NCI-H146 (cell line): Measurements from ENCODE around the gene HNRNPH2.

Source experiments
- DNase-seq: peaks from one replicate; lab custom pipeline; 2025; lab: John Stamatoyannopoulos, UW

Gene HNRNPH2

GRCh38 chrX:101407748-101408531, at the start of gene HNRNPH2, which contains the start of gene GLA:
Gene HNRNPH2, plus strand, starts transcription at chrX:101408222. Its CDS starts 3,767 bp downstream, at chrX:101411989.
Gene GLA, minus strand, starts transcription at chrX:101407925. Its CDS starts 22 bp downstream, at chrX:101407903.
- peak; percentile 98 for DNase-seq

- no peak for DNase-seq
Observed at GRCh38 chrX:101359966-101360365, 48.1 kb upstream of the HNRNPH2 start.

- DNase-seq = no peak
Observed at GRCh38 chrX:101360390-101360789, 47.6 kb upstream of the HNRNPH2 start.

GRCh38 chrX:101362116-101362515, 45.9 kb upstream of the HNRNPH2 start:
- no peak for DNase-seq

- DNase-seq = no peak
Observed at GRCh38 chrX:101362757-101363156, 45.3 kb upstream of the HNRNPH2 start.

GRCh38 chrX:101365301-101365795, 42.7 kb upstream of the HNRNPH2 start:
- DNase-seq = no peak

- no peak for DNase-seq
Observed at GRCh38 chrX:101368800-101369199, 39.2 kb upstream of the HNRNPH2 start.

- no peak for DNase-seq
Observed at GRCh38 chrX:101369687-101370086, 38.3 kb upstream of the HNRNPH2 start.

GRCh38 chrX:101370888-101371504, 37.0 kb upstream of the HNRNPH2 start:
- no peak for DNase-seq

- DNase-seq = no peak
Observed at GRCh38 chrX:101377547-101377946, 30.5 kb upstream of the HNRNPH2 start.

- no peak for DNase-seq
Observed at GRCh38 chrX:101383679-101384205, 24.3 kb upstream of the HNRNPH2 start.

- no peak for DNase-seq
Observed at GRCh38 chrX:101385026-101385684, 22.9 kb upstream of the HNRNPH2 start.

GRCh38 chrX:101385795-101386541, 22.1 kb upstream of the HNRNPH2 start, which contains the start of gene BTK:
Gene BTK, minus strand, starts transcription at chrX:101386191. Its CDS starts 10,907 bp downstream, at chrX:101375284.
- DNase-seq = no peak

- no peak for DNase-seq
Observed at GRCh38 chrX:101386542-101386885, 21.5 kb upstream of the HNRNPH2 start.

- no peak for DNase-seq
Observed at GRCh38 chrX:101388604-101389003, 19.4 kb upstream of the HNRNPH2 start.

- peak; percentile 95 for DNase-seq
Observed at GRCh38 chrX:101390664-101391525, 17.1 kb upstream of the HNRNPH2 start, which contains the start of gene RPL36A. Gene RPL36A, plus strand, starts transcription at chrX:101391011. Its CDS starts 33 bp downstream, at chrX:101391044.

GRCh38 chrX:101391831-101392230, 16.2 kb upstream of the HNRNPH2 start:
- DNase-seq = no peak

GRCh38 chrX:101393530-101394305, 14.3 kb upstream of the HNRNPH2 start:
- no peak for DNase-seq

- DNase-seq = no peak
Observed at GRCh38 chrX:101394372-101394771, 13.7 kb upstream of the HNRNPH2 start.

- no peak for DNase-seq
Observed at GRCh38 chrX:101395789-101396188, 12.2 kb upstream of the HNRNPH2 start.
